CD4-positive, alpha-beta T cell treated with Interleukin-6 for 4 hours (primary cell): ENCODE results near the gene ZNF653.

Experiments
- DNase-seq: peaks from one replicate; pipeline ENCODE4 v3.0.0-alpha.2; 2020; ENCODE audit warnings: mixed read lengths

Gene ZNF653, protein sequence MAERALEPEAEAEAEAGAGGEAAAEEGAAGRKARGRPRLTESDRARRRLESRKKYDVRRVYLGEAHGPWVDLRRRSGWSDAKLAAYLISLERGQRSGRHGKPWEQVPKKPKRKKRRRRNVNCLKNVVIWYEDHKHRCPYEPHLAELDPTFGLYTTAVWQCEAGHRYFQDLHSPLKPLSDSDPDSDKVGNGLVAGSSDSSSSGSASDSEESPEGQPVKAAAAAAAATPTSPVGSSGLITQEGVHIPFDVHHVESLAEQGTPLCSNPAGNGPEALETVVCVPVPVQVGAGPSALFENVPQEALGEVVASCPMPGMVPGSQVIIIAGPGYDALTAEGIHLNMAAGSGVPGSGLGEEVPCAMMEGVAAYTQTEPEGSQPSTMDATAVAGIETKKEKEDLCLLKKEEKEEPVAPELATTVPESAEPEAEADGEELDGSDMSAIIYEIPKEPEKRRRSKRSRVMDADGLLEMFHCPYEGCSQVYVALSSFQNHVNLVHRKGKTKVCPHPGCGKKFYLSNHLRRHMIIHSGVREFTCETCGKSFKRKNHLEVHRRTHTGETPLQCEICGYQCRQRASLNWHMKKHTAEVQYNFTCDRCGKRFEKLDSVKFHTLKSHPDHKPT

DNA sequence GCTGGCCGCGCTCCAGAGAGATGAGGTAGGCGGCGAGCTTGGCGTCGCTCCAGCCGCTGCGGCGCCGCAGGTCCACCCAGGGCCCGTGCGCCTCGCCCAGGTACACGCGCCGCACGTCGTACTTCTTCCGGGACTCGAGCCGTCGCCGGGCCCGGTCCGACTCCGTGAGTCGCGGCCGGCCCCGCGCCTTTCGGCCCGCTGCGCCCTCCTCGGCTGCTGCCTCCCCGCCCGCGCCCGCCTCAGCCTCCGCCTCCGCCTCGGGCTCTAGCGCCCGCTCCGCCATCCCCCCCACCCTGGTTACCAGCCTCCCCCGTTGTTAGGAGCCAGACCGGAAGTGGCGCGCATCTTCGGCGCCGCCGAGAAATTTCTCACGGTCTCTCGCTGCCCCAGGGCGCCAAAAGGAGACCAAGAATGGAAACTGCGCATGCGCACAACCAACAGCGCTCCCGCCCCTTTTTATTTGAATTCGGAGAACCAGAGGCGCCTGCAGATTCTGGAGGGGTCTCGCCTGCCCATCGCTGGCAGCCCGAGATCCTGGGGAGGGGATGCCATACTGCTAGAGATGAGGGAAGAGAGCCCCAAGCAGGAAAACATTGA lies at the start of gene ZNF653:
Gene ZNF653 (minus strand): TSS at position 336 of the 597 bp plus-strand sequence. CDS start 53 bp downstream, at position 283.
- peak; percentile 96 for DNase-seq

DNA sequence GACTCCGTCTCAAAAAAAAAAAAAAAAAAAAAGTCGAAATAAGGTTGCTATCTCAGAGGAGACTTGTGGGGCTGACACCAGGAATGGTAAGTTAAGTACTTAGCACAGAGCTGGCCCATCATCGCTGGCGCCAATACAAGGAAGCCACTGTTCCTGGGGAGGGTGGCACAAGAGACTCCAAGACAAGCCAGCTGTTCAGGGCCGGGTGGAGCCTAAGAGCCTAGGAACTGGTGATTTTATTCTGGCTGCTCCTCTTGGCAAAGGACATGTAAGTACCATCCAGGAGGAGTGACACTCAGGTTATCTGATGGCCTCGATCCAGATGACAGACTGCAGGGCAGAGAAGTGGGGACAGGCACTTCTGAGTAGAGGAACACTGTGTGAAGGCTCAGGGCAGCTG lies 49.6 kb upstream of the ZNF653 start:
- no peak for DNase-seq

DNA sequence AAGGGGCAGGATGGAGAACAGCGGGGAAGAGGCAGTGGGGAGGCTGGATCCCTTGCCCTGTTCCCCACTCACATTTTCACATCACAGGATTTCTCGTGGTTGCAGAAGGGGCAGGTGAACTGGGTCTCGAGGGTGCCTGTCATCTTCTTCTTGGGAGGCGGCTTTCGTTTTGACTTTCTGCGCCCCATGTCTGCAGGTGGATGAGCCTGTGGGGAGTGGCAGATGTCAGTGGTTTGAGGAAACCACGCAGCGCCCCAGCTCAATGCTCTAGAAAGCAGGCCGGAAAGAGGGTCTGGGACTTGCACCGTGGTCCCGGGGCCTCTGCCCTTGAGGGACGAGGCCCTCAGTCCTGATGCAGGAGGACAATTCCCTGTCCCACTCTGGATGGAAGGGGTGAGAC lies 48.5 kb upstream of the ZNF653 start:
- DNase-seq: no peak

DNA sequence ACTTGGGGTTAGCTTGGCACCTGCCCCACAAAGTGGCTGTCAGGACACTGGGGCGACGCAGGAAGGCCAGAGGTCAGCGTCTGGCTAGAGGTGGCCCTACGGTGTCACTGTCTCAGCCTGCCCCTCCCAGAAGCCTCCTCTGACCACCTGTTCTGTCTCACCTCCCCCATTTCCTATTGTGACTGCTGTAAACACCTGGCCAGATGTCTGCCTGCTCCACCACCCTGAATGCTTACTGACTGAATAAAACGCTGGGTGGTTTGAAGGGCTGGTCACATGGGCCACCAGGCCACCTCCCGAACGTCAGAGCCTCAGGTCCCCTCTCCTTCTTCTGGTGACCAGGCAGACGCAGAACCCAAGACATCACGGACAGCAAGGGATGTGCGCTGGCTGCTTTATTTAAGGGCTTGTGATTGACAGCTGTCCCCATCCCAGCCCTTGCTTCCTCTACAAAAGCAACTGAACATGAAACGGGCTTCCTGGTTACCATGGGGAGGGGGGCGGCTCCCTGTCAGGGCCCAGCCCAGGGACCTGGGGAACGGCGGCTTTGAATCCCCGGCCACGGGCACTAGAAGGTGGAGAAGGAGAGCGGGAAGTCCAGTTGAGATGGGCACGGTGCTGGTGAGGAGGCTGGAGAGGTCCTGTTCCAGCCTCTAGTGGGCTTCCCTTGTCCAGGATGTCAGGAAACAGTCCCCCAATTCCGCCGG lies 47.2 kb upstream of the ZNF653 start:
- no peak for DNase-seq

DNA sequence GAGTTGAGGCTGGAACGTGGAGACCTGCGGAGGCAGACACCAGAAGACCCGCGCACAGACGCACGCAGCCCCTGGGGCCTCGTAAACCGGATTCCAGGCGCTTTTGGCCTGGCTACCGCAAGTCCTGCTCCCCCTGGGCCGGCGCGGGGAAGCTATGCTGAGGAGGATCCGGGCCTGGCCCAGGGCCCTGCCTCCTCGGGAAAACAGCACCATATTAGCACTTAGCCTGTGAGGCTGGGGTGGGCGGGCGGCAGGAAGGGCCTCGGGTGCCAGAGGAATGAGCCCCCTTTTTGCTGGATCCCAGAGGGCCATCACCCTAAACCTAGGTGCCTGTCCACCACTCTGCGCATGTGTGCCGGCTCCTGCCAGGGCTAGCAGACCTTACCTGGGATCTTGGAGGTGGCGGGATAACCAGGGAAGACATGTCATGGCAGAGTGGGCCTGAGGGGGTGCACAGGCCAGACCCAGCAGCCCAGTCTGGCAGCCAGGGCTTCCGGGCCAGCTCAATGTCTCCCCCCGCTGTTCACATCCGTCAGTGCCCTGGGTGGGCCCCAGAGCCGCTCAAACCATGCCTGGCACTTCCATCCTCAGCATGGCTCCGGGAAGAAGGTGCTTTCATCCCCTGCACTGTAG lies 46.1 kb upstream of the ZNF653 start:
- no peak for DNase-seq

DNA sequence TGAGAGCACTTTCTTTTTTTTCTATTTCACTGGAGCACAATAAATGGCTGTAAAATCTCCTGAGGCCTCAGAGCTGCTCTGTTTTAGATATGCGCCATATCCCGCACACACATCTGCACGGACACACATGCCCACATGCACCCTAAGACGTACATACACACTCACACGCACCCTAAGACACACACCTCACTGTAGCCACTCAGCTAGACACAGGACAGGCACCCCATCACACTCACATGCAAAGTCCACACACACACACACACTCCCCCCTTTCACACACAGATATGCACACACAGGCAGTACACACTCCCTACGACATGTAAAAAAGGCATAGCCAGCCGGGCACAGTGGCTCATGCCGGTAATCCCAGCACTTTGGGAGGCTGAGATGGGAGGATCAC lies 44.6 kb upstream of the ZNF653 start:
- DNase-seq: no peak

DNA sequence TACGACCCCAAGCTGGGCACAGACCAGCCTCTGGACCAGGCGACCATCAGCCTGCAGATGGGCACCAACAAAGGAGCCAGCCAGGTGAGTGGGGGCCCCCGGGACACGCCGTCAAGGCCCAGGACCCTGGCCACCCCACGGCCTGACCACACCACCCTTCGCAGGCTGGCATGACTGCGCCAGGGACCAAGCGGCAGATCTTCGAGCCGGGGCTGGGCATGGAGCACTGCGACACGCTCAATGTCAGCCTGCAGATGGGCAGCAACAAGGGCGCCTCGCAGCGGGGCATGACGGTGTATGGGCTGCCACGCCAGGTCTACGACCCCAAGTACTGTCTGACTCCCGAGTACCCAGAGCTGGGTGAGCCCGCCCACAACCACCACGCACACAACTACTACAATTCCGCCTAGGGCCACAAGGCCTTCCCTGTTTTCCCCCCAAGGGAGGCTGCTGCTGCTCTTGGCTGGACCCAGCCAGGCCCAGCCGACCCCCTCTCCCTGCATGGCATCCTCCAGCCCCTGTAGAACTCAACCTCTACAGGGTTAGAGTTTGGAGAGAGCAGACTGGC lies 43.8 kb upstream of the ZNF653 start:
- no peak for DNase-seq

DNA sequence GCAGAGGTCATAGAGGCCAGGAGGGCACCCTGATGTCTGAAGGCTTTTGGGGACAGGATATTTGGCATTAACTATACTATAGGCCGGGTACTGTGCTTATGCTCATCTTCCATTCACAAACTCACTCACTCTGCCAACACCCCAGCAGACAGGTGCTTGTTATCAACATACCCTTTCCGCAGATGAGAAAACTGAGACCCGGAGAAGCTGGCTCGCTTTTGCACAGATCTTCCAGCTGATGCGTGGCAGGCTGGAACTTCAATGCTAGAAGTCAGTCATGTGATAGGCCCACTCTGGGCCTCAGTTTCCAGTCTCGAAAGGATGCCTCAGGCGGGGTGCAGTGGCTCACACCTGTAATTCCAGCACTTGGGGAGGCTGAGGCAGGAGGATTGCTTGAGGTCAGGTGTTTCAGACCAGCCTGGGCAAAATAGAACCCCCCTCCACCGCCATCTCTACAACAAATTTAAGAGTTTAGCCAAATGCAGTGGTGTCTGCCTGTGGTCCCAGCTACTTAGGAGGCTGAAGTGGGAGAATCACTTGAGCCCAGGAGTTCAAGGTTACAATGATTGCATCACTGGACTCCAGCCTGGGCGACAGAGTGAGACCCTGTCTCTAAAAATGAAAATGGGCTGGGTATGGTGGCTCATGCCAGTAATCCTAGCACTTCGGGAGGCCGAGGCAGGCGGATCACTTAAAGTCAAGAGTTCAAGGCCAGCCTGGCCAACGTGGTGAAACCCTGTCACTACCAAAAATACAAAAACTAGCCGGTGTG lies 42.5 kb upstream of the ZNF653 start:
- no peak for DNase-seq

DNA sequence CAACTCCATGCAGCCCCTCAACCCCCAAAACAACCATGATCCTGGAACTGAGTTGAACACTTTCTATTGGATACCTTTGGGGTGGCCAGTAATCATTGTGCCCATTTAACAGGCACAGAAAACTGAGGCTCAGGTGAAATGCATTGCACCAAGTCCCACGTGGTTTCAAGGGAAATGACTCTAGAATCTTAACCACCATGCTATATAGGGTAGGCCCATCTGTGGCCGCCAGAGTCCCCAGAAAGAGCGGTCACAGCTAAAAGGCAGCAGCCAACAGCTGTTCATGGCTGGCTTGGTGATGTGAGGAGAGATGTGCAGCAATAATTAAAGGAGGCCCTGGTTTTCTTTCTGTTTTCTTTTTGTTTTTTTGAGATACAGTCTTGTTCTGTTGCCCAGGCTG lies 35.6 kb upstream of the ZNF653 start:
- DNase-seq: no peak

DNA sequence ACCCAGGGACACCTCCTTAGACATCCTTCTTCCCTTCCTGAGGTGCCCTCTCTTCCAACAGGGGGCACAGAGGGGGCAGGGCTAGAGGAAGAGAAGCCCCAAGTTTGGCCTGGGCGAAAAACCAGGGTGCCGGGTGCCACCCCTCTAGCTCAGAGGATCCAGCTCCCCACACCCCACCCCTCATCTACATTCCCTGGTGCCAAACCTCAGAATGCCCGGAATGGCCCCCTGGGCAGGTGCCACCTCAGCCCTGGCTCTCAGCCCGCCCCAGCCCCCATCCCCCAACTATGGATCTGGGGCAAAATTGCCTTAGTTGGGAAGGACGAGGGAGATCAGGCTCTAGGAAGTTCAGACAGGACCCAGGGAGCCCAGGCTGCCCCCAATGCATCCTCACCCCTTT lies 35.0 kb upstream of the ZNF653 start:
- DNase-seq: no peak

DNA sequence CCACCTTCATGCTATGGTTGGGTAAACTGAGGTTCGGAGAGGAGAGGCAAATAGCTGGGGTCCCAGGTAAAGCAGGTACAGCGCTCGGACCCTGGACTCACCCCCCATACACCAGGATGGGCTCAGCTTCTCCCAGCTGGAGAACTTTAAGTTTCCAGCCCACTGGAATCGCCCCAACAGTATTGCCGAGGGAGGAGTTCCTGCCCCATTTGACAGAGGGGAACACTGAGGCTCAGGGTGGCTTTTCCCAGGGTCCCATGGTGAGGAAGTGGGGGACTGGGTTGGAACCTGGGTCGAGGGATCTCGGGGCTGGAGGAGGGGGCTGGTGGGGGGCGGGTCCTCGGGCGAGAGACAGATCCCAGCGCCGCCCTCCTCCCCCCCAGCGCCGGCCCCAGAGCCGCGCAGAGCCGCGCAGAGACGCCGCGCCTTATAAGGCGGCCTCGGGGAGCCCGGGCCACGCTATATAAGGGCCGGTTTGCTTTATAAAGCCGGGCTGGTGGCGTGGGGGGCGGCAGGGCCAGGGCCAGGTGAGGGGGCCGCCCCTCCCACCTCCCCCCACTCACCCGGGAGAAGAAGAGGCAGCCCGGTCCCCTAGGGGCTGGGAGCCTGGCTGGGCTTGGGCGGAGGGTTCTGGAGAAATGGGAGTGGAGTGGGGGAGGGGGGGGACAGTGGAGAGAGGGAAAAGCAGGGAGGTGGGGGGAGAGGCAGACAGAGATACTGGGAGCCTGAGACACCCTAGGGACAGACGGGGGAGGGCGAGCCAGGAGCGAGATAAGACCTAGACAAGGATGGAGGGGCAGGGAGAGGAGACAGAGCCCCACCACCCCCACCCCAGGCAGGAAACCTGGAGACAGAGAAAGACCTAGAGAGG lies 34.1 kb upstream of the ZNF653 start:
- no peak for DNase-seq

DNA sequence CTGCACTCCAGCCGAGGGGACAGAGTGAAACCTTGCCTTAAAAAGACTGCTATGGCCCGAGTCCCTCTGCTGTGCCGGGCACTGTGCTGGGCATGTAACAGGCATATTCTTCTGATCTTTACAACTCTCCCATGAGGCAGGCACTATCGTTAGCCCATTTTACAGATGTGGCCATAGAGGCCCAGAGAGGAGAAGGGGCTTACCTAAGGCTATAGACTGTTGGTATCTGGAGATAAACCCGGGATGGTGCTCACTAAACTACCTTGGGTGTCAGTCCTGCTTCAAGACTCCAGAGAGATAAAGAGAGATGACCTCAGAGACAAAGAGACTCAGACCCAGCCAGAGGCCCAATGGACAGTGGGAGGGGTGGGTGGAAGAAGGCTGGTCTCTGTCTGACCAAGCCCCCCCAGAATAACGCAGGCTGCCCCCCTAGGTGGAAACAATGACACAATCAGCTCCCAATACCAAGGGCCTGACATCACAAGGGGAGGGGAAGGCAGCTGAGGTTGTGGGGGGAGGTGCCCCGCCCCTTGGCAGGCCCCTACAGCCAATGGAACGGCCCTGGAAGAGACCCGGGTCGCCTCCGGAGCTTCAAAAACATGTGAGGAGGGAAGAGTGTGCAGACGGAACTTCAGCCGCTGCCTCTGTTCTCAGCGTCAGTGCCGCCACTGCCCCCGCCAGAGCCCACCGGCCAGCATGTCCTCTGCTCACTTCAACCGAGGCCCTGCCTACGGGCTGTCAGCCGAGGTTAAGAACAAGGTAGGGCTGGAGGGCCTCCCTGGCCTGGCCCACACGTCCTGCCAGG lies 32.8 kb upstream of the ZNF653 start, which contains the start of gene CNN1:
Gene CNN1 (plus strand): TSS at position 620 of the 805 bp plus-strand sequence. CDS start 77 bp downstream, at position 697.
- no peak for DNase-seq

DNA sequence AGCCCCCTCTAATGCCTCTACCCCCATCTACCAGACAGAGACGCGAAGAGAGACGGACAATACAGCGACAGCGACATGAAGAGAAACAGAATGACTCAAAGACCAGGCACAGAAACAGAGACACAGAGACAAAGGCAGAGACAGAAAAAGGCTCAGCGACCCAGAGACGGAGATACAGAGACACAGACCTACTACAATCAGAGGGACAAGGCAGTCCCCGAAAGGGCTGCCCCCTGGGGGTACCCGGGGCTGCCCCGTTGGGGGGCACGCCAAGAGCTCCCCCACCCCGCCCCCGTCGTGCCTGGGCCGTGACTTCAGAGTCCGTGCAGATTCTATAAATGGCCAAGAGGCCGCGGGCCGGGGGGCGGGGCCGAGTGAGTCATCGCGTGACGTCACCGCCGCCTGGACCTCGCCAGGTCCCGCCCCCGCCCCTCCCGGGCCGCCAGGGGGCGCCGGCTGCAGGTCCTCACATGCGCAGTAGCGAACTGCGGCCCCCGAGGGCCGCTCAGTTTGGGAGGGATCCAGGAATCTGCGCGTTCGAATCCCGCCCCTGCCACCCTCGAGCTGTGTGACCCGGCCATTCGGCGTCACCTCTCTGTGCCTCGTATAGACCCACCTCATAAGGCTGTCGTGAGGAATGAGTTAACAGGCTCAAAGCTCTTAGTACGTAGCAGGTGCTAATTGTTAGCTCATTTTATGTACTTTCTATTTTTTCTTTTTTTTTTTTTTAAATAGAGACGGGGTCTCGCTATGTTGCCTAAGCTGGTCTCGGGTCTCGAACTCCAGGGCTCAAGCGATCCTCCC lies 30.4 kb upstream of the ZNF653 start:
- peak; percentile 85 for DNase-seq

DNA sequence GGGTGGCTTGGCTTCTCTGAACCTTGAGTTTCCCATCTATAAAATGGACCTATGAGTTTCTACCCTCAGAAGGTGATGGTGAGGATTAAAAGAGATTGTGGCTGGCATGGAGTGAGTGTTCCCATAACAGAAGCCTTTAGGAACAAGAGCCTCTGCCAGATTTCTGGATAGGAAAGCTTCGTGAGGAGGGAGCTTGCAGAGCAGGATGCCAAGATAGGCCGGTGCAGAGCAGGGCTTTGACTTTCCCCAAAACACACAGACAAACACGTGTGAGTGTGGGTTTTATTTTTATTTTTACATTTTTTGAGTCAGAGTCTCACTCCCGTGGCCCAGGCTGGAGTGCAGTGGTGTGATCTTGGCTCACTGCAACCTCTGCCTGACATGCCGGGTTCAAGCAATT lies 29.3 kb upstream of the ZNF653 start:
- no peak for DNase-seq

DNA sequence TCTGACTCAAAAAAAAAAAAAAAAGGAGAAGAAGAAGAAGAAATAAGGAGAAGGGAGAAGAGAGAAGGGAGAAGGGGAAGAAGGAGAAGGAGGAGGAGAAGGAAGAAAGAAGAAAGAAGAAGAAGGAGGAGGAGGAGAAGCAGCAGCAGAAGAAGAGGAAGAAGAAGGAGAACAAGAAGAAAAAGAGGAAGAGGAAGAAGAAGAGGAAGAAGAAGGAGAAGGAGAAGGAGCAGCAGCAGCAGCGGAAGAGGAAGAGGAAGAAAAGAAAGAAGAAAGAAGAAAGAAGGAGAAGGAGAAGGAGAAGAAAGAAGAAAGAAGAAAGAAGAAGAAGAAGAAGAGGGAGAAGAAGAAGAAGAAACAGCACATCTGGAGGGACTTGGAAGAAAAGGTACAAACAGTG lies 28.9 kb upstream of the ZNF653 start:
- no peak for DNase-seq

DNA sequence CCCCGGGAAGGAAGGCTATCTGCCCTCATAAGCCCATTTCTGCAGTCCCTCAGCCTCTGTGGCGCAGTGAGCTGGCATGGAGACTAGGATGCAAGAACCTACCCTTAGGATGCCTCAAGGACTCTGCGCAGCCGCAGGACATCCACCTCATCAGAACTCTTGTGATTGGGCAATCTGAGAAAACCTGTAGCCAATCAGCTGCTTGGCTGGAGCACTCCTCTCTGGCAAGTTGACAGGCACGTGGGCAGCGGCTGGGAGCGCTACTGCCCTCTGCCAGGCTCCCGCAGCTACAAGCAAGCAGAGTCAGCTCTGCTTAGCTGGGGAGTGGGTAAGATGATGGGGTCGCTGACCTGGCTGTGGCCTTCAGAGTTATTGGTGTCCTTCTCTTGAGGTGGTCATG lies 24.8 kb upstream of the ZNF653 start:
- DNase-seq: peak; percentile 19

DNA sequence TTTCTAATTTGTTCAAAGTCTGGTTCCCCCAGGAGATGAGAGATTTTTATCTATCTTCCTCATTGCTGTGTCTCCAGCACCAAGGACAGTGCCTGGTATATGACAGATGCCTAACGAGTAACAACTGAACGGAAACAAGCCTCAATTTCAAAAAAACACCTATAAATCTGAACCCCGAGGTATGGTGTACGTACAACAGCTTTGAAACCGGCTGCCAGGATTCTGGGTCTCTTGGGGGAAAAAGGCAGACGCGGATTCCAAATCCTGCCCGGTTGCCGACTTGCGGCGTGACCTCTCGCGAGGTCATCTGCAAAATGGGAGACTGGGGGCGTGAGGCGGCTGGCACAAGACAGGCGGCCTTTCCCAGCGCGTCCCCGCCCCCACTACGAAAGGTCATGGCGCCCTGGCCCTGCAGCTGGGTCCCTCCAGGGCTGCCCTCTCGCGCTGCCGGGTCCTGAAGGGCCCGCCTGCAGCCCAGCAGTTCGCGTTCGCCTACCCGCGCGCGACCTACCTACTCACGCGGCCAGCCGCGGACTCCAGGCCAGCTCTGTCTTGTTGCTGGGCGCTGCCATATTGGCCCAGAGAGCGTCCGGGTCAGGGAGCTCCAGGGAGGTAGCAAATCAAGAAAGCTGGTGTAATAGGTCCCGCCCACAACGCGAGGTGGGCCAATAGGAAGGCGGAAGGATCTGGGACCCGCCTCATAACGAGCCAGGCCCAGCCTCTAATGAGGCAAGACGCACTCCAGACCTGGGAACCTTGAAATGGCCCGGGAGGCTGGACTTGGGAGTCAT lies 23.1 kb upstream of the ZNF653 start, which contains the start of gene ECSIT:
Gene ECSIT (minus strand): TSS at position 584 of the 791 bp plus-strand sequence. CDS start 9,964 bp downstream, outside the sequence.
- DNase-seq: peak; percentile 94

DNA sequence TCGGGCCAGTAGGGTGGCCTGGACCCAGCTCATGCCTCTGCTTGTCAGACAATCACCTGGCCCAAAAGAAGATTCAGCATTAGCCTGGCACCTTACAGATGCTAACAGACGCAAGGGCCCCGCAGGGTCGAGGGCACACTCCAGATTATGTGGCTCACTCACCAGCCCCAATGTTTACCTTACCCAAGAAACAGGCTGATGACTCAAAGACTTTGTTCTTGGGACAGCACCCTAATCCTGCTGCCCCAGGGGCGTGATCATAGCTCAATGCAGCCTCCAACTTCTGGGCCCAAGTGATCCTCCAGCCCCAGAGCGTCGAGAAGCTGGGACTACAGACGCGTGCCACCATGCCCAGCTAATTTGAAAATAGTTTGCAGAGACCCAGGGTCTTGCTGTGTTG lies 13.5 kb upstream of the ZNF653 start:
- DNase-seq: no peak
